ENCODE results near the gene USP49.

DNA sequence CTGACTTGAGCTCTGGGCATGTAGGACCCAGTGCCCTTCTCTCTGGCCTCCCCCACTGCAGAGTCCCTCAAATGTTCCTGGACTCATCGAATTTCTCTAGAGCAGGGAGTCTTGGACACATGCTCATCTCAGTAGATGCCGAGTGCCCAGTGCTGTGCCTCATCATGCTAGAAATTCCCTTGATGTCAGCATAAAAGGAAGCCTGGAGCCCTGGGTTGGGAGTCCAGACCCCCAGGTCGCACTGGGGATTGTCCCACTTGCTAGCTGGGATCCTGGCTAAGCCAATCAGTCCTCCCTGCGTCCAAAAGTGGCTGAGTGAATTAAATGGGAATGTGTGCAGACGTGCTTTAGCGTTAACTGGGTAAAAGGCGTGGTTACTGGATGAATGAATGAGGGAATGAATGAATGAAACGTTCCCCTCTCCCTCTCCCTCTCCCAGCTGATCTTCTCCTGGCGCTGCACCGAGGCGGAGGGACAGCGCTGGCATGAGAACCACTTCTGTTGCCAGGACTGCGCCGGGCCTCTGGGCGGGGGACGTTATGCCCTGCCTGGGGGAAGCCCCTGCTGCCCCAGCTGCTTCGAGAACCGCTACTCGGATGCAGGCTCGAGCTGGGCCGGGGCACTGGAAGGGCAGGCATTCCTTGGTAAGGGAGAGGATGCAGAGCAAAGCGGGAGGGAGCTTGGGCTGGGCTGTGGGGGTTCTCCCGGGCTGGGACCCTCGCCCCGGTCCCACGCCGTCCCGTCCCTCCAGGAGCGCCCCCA is 109.3 kb downstream of the USP49 start:
- TF ChIP-seq, protein P1, sequence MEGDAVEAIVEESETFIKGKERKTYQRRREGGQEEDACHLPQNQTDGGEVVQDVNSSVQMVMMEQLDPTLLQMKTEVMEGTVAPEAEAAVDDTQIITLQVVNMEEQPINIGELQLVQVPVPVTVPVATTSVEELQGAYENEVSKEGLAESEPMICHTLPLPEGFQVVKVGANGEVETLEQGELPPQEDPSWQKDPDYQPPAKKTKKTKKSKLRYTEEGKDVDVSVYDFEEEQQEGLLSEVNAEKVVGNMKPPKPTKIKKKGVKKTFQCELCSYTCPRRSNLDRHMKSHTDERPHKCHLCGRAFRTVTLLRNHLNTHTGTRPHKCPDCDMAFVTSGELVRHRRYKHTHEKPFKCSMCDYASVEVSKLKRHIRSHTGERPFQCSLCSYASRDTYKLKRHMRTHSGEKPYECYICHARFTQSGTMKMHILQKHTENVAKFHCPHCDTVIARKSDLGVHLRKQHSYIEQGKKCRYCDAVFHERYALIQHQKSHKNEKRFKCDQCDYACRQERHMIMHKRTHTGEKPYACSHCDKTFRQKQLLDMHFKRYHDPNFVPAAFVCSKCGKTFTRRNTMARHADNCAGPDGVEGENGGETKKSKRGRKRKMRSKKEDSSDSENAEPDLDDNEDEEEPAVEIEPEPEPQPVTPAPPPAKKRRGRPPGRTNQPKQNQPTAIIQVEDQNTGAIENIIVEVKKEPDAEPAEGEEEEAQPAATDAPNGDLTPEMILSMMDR (IDR thresholded peaks at IDR 0.05): no peak
- no peak for TF ChIP-seq POLR2A (IDR thresholded peaks at IDR 0.05)
